A673 (cell line): ENCODE data around the gene VEGFB. TPM values are rescaled to one million over a fixed set of nuclear protein-coding genes. Genes with fewer than 3 reads are reported as not detected.
A peak's percentile ranks its signal among the peaks of the same experiment; 100 is the strongest.

ENCODE experiments used
- BruUV-seq: library from RNA; stranded (reverse); fragments of 400-500 nt; replicated peaks from 2 replicates; lab custom pipeline; 2021; lab: Mats Ljungman, UMichigan
- CTCF ChIA-PET: fragments of 300-600 bp; sonication (Branson Sonifier 250); formaldehyde crosslinking; loops from one replicate; lab custom pipeline; 2022; ENCODE audit warnings: antibody characterized with exemption; lab: Charles Lee
- POLR2A ChIA-PET: fragments of 300-600 bp; sonication (Branson Sonifier 250); formaldehyde crosslinking; loops from one replicate; lab custom pipeline; 2022; ENCODE audit warnings: antibody characterized with exemption; ENCODE audit not compliant: low non-redundant PET; lab: Charles Lee
- DNase-seq: peaks from one replicate; pipeline ENCODE4 v3.0.0-alpha.2; 2015; ENCODE audit warnings: low spot score
- H3K27ac ChIP-seq: fragments of 200-600 bp; sonication (generic); 2 replicates; pipeline ENCODE4 v1.5.1; 2016; ENCODE audit warnings: mixed run types, low read depth, mild to moderate bottlenecking, mixed read lengths, antibody characterized with exemption, low read length; ENCODE audit not compliant: poor library complexity, severe bottlenecking
- H3K27me3 ChIP-seq: fragments of 200-600 bp; sonication (generic); replicated peaks from 2 replicates; pipeline ENCODE4 v1.6.1; 2017; ENCODE audit warnings: mixed run types, low read depth, mild to moderate bottlenecking, mixed read lengths, antibody characterized with exemption, low read length; ENCODE audit not compliant: insufficient read depth, poor library complexity
- H3K36me3 ChIP-seq: fragments of 200-600 bp; sonication (generic); 2 replicates; pipeline ENCODE4 v1.6.1; 2016; ENCODE audit warnings: mixed run types, mild to moderate bottlenecking, mixed read lengths, antibody characterized with exemption, low read length; ENCODE audit not compliant: insufficient read depth, poor library complexity, severe bottlenecking
- H3K4me1 ChIP-seq: fragments of 200-600 bp; sonication (generic); 2 replicates; pipeline ENCODE4 v1.6.1; 2017; ENCODE audit warnings: mixed run types, mild to moderate bottlenecking, mixed read lengths, antibody characterized with exemption, low read length; ENCODE audit not compliant: insufficient read depth, poor library complexity, severe bottlenecking
- H3K4me3 ChIP-seq: fragments of 200-600 bp; sonication (generic); 2 replicates; pipeline ENCODE4 v1.5.1; 2016; ENCODE audit warnings: low read depth, mixed run types, mild to moderate bottlenecking, mixed read lengths, low read length; ENCODE audit not compliant: poor library complexity, severe bottlenecking
- H3K9me3 ChIP-seq: fragments of 200-600 bp; sonication (generic); 2 replicates; pipeline ENCODE4 v1.6.1; 2016; ENCODE audit warnings: mixed run types, low read depth, mild to moderate bottlenecking, mixed read lengths, antibody characterized with exemption, low read length; ENCODE audit not compliant: poor library complexity, severe bottlenecking
- CTCF ChIP-seq: fragments of 300-800, 200-600 bp; sonication (generic); conservative IDR thresholded peaks from 2 replicates; pipeline ENCODE4 v1.5.1; 2017; ENCODE audit warnings: low read depth, mild to moderate bottlenecking, antibody characterized with exemption, low read length, moderate library complexity, mixed read lengths
- EZH2 ChIP-seq: fragments of 200-600 bp; sonication (generic); IDR thresholded peaks from 2 replicates; pipeline ENCODE4 v1.6.1; 2017; ENCODE audit warnings: borderline replicate concordance, low read depth, mild to moderate bottlenecking, mixed read lengths, antibody characterized with exemption, low read length; ENCODE audit not compliant: poor library complexity, severe bottlenecking
- intact Hi-C: fragments of 100-400 bp; cut with micrococcal nuclease; formaldehyde crosslinking; loops from one replicate; pipeline ENCODE4 v1.10.0; 2022; ENCODE audit not compliant: unreplicated experiment
- total RNA-seq: library from RNA; stranded (reverse); gene quantifications from 2 replicates; pipeline ENCODE4 v1.2.3, GENCODE V29; 2021

VEGFB gene
- total RNA-seq, 1 experiment from 2014 or later, result 93.3 TPM

- BruUV-seq, result no TSS peak
- TF ChIP-seq CTCF (no peak), EZH2 (no peak)
- no peak for DNase-seq
- ChIA-PET POLR2A (no interaction called here), CTCF (no interaction called here)
- H3K27me3 ChIP-seq, result no peaks in the 10 kb centered on the region
- H3K4me3 ChIP-seq, result peak overlapping the region; percentile 87
- H3K9me3 ChIP-seq, result no peaks in the 10 kb centered on the region
- peaks cover 35% of the 10 kb centered on the region for H3K36me3 ChIP-seq
- intact Hi-C loops, result no loop called here
- peaks cover 16% of the 10 kb centered on the region for H3K4me1 ChIP-seq
- H3K27ac ChIP-seq, result peak overlapping the region; percentile 87
Observed at GRCh38 chr11:64224151-64224890, 10.1 kb upstream of the VEGFB start.

- ChIA-PET CTCF (interaction anchor here (0.9 to 1.4 kb wide), 2 partner anchors 19 to 76 kb away, joined by 3 read pairs; partner anchors contain the start of gene FERMT3), POLR2A (interaction anchor here (0.6 kb wide), 1 partner anchor 14 kb away, joined by 7 read pairs; no protein-coding TSS in a partner anchor)
- H3K36me3 ChIP-seq, result peaks cover 28% of the 10 kb centered on the region
- peak overlapping the region; percentile 87 for H3K27ac ChIP-seq
- TF ChIP-seq EZH2 (no peak), CTCF (no peak)
- no peak for DNase-seq
- H3K4me3 ChIP-seq, result peak overlapping the region; percentile 87
- intact Hi-C loops, result no loop called here
- H3K9me3 ChIP-seq, result no peaks in the 10 kb centered on the region
- no TSS peak for BruUV-seq
- H3K4me1 ChIP-seq, result peaks cover 22% of the 10 kb centered on the region
- no peaks in the 10 kb centered on the region for H3K27me3 ChIP-seq
Observed at GRCh38 chr11:64224891-64225607, 9.3 kb upstream of the VEGFB start.

GRCh38 chr11:64225608-64226506 lies 8.5 kb upstream of the VEGFB start, which contains the start of the genes NUDT22 and TRPT1:
Gene NUDT22, plus strand, starts transcription at chr11:64226274. Its CDS starts 379 bp downstream, at chr11:64226653.
Gene TRPT1, minus strand, starts transcription at chr11:64226186. Its CDS starts 326 bp downstream, at chr11:64225860.
- CTCF ChIA-PET, result interaction anchor here (0.9 to 1.4 kb wide), 2 partner anchors 20 to 75 kb away, joined by 3 read pairs; partner anchors contain the start of gene FERMT3
- Histone ChIP-seq H3K9me3 (no peaks in the 10 kb centered on the region), H3K27ac (peak within 1 kb of the TSS; percentile 87), H3K4me3 (peak within 1 kb of the TSS; percentile 87), H3K27me3 (no peaks in the 10 kb centered on the region), H3K4me1 (peaks cover 22% of the 10 kb centered on the region), H3K36me3 (peaks cover 20% of the 10 kb centered on the region)
- intact Hi-C loops, result no loop called here
- DNase-seq, result peak; percentile 96
- BruUV-seq, result TSS peak; percentile 56
- TF ChIP-seq CTCF (peak; percentile 41; the same call in 1 of the 2 replicates), EZH2 (no peak)
- POLR2A ChIA-PET, result interaction anchor here (0.6 to 0.7 kb wide), 2 partner anchors 15 to 106 kb away, joined by 3 to 7 read pairs; no protein-coding TSS in a partner anchor
